Left colon (tissue), 2 donors: ENCODE measurements around the gene PNMA6F. TPM values are rescaled to one million over a fixed set of nuclear protein-coding genes. Genes with fewer than 3 reads are reported as not detected.
"Not testable (repeated sequence)": the region's sequence is repeated elsewhere in the genome, so short reads cannot be mapped to it uniquely, and the experiment has no call there.

Source experiments
- ATAC-seq: fragments of 200-7000 bp; cut with Tn5 transposase; one replicate; pipeline ENCODE4 v1.9.1; 2020; ENCODE audit warnings: mild to moderate bottlenecking, moderate library complexity
- DNase-seq, 2 donors: peaks; one replicate each; pipeline ENCODE4 v3.0.0-alpha.2; 2020
- intact Hi-C, 2 donors: fragments of 100-400 bp; cut with DNase I in 1 of 2; cut with micrococcal nuclease in 1 of 2; formaldehyde crosslinking; loops; one replicate each; pipeline versions ENCODE4 v1.11.2 to v1.14.0; 2022; cut with DNase I, micrococcal nuclease
- total RNA-seq, 2 donors: library from RNA; stranded (reverse); fragmentation: NEBNext Ultra II Directional; extraction: Animal tissue kit (Norgen Biotek cat#: 25700); gene quantifications; one replicate each; pipeline ENCODE4 v1.2.1, GENCODE V29; 2021
- donor health status: DM: no; HTN: no; CAD: no.
- donor health status: DM: yes; HTN: yes; CAD: no.

PNMA6F gene
- total RNA-seq, 2 donors from 2014 or later = not detected

DNA sequence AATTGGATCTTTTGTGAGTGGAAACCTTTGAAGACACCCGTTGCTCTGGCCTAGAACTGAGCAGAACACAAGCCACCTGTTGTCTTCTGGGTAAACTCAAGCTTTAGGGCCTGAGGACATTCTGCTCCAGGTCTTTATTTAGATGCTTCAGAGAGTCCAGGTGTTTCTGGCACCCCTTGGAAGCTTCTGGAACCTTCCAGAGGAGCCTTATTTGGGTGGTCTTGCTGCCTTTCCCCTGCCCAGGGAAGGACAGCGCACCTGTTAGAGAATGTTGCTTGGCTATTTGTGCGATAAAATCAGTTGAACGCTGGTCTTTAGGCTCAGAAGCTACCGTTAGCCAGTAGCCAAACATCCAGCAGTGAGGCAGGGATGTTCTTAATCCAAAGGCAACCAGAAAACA, 15.4 kb upstream of the PNMA6F start:
- intact Hi-C loops = no loop called here
- DNase-seq (no peak), ATAC-seq (no peak)

- intact Hi-C loops = no loop called here
- ATAC-seq (no peak), DNase-seq (no peak)
Measured at GRCh38 chrX:153336121-153336894, 14.7 kb upstream of the PNMA6F start.

- ATAC-seq = no peak
Measured at GRCh38 chrX:153334654-153335295, 13.2 kb upstream of the PNMA6F start.

GRCh38 chrX:153333821-153334653, 12.5 kb upstream of the PNMA6F start, which contains the start of gene ZNF275:
TSS of gene ZNF275 (plus strand) at chrX:153334153. CDS start at chrX:153336680, 2,527 bp downstream.
- ATAC-seq = peak; percentile 99
- DNase-seq = peak; percentile 67 to 83
- intact Hi-C loops = no loop called here

More at GRCh38 chrX:153334654-153335295, 13.2 kb upstream of the PNMA6F start:
- intact Hi-C loops = no loop called here
- no peak for DNase-seq

DNA sequence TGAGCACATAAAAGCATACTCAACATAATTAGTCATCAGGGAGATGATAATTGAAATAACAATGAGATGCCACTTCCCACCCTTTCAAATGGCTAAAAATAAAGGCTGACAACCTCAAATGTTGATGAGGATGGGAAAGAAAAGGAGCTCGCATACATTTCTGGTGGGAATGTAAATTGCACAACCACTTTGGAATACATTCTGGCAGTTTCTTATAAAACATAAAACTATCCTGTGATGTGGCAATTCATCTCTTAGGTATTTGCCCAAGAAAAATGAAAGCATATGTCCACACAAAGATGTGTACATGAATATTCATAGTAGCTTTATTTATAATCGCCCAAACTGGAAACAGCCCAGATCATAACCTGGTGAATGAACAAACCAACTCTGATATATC, 11.7 kb upstream of the PNMA6F start:
- ATAC-seq (no peak), DNase-seq (no peak)
- intact Hi-C loops = no loop called here

GRCh38 chrX:153327561-153327960, 6.0 kb upstream of the PNMA6F start:
- no peak for DNase-seq
- intact Hi-C loops = no loop called here
- no peak for ATAC-seq

DNA sequence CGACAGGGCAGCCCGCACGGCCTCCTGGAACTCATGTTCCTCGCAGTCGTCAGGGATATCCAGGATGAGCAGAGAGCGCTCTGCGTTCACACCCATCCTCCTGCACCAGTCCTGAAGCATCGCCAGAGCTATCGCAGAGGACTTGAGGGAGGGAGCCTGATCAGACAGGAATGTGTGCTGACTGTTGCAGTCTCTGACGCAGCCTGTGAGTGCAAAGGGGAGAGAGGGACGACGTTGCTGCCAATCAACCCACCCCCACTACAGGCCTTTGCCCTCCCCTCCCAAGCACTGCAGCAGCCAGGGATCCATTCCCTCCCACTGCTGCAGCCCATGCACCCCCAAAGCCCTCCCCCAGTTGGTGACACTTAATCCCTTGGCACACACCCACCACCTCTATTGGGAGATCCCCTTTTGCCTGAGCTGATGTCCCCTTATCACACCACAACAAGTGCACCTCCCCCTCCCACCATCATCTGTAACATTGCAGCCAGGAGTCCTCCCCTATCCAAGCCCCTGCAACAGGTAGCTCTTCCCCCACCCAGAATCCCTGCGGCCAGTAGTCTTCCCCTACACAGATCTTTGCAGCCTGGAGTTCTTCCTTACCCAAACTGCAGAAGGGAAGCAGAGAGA, 897 bp downstream of the PNMA6F start:
- no peak for ATAC-seq
- intact Hi-C loops = no loop called here
- no peak for DNase-seq

GRCh38 chrX:153320047-153320443, 1.5 kb downstream of the PNMA6F start:
- ATAC-seq, DNase-seq, intact Hi-C loops: not testable (repeated sequence)

- ATAC-seq (no peak), DNase-seq (no peak)
- intact Hi-C loops = no loop called here
Measured at GRCh38 chrX:153319295-153320046, 2.1 kb downstream of the PNMA6F start.

DNA sequence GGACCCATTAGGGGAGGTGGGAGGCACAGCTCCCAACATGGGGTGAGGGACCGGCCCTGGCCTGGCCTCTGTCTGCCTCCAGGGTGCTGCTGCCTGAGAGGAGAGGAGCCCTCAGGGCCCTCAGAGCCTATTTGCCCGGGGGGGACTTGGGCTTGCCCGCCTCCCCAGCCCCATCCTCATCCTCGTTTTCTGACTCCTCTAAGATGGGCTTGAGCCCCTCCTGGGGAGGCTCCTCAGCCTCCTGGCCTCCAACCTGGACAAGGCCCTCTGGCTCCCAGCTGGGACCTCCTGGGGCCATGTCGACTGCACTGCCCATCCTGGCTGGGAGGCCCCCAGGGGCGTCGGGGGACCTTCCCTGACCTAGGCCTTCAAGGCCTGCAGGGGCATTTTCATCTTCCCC, 2.8 kb downstream of the PNMA6F start:
- intact Hi-C loops = no loop called here
- ATAC-seq = no peak

GRCh38 chrX:153317996-153318722, 3.4 kb downstream of the PNMA6F start:
- intact Hi-C loops = no loop called here
- ATAC-seq = no peak
- no peak for DNase-seq

More for the DNA sequence above, 2.8 kb downstream of the PNMA6F start:
- no peak for DNase-seq

DNA sequence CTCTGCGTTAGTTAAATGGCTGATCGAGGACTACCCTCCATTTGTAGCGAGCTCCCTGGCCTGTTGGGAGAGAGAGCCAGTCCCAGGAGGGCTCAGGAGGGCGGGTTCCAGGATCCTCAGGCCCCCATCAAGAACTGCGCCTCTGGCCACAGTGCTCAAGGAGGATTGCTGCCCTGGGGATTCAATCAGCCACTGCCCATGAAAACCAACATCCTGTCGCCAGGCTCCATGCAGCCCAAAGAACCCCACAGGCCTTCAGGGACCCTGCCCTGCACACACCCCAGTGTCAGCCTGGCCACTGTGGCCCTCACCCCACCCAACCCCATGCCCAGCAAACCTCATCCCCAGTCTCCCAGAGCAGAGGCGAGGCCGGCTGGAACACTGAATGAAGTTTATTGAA, 4.3 kb downstream of the PNMA6F start:
- ATAC-seq (no peak), DNase-seq (no peak)
- intact Hi-C loops = no loop called here

DNA sequence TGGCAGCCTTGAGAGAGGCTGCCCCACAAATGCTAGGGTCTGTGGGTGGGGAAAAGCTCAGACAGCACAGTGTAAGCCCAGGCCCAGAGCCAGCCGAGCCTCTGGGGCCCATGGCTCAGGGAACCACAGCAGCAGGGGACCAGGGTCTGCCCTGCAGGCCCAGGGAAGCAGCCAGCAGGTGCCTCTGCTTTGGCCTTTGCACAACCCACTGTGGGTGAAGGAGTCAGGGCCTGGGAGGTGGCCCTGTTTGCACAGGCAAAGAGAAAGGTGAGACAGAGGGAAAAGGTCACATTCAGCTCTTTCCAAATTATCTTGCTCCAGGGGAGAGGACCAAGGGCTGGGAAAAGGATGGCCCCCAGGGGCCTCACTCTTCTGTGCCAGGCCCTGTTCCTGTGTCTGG, 8.7 kb downstream of the PNMA6F start:
- no peak for ATAC-seq
- intact Hi-C loops = no loop called here
- no peak for DNase-seq

DNA sequence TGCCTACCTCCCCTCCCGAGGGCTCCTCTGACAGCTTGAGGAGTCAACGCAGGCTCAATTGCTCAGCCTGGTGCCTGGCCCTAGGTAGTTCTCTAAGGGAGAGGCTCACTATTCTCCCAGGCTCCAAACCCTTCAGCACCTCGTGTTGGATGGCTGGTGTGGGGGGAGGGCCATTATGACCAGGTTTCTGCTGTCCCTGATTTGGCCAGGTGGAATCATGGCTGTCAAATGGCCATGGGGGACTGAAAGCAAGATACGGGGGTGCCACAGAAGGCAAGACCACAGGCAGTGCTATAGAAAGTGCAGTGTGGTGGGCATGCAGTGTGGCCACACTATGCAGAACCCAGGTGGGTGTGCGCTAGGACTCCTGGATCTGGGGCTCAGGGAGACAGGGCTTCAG, 9.5 kb downstream of the PNMA6F start:
- ATAC-seq = no peak
- no peak for DNase-seq

DNA sequence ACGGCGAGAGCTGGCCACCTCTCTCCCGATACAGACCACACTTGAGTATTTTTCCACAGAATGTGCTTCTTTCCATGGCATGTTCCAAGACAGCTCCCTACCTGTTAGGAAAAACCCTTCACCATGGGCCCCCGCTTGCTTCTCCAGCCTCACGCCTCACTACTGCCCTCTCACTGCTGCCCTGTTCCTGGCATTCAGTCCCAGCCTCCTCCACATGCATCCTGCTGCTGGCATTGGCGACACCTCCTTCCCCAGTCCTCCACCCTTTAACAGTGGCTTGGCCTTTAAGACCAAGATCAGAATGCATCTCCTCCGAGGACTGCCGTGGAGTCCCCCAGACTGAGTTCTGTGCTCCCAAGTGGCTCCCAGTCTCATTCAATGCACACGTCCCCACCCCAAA, 10.7 kb downstream of the PNMA6F start:
- intact Hi-C loops = no loop called here
- no peak for DNase-seq
- no peak for ATAC-seq

More for the DNA sequence above, 9.5 kb downstream of the PNMA6F start:
- intact Hi-C loops = no loop called here

GRCh38 chrX:153307276-153308178, 14.0 kb downstream of the PNMA6F start:
- ATAC-seq (no peak), DNase-seq (no peak)
- intact Hi-C loops = no loop called here
